Keratinocyte (primary cell): ENCODE measurements around the gene C1S. TPM values are rescaled to one million over a fixed set of nuclear protein-coding genes. Genes with fewer than 3 reads are reported as not detected.
"Not testable (repeated sequence)": the region's sequence is repeated elsewhere in the genome, so short reads cannot be mapped to it uniquely, and the experiment has no call there.

Source experiments
- DNase-seq: peaks from one replicate; pipeline ENCODE4 v3.0.0-alpha.2; 2011; ENCODE audit warnings: low read depth, missing footprints, low spot score
- FAIRE-seq: peaks from 2 replicates; lab custom pipeline; 2011; peaks lifted over from hg19 to GRCh38; lab: Jason Lieb, UNC
- H2AFZ ChIP-seq: 2 replicates; pipeline ENCODE4 v1.6.0; 2012; ENCODE audit warnings: low read length, control low read depth, inconsistent platforms; ENCODE audit not compliant: control insufficient read depth
- H3K27ac ChIP-seq: 2 replicates; pipeline ENCODE4 v1.5.1; 2011; ENCODE audit warnings: low read length; ENCODE audit not compliant: control insufficient read depth, insufficient read depth
- H3K27me3 ChIP-seq: 3 replicates; pipeline ENCODE4 v1.6.0; 2011; ENCODE audit warnings: low read length; ENCODE audit not compliant: control insufficient read depth, insufficient read depth; ENCODE audit errors: extremely low read depth
- H3K36me3 ChIP-seq, 2 experiments: 2 replicates in 1 of 2; 3 replicates in 1 of 2; pipeline ENCODE4 v1.5.1; 2011; ENCODE audit warnings: low read length in 2 of 2, mild to moderate bottlenecking in 1 of 2; ENCODE audit not compliant: control insufficient read depth in 2 of 2, insufficient read depth in 2 of 2; ENCODE audit errors: extremely low read depth in 1 of 2
- H3K4me1 ChIP-seq: 3 replicates; pipeline ENCODE4 v1.5.1; 2011; ENCODE audit warnings: low read length; ENCODE audit not compliant: control insufficient read depth, insufficient read depth; ENCODE audit errors: extremely low read depth
- H3K4me2 ChIP-seq: 3 replicates; pipeline ENCODE4 v1.6.0; 2011; ENCODE audit warnings: low read depth, low read length; ENCODE audit not compliant: control insufficient read depth, insufficient read depth; ENCODE audit errors: extremely low read depth
- H3K4me3 ChIP-seq, 3 experiments: fragments of 200-600 bp in 1 of 3; sonication (generic) in 1 of 3; 2 replicates in 2 of 3; 3 replicates in 1 of 3; pipeline ENCODE4 v1.5.1; 2011 to 2016; ENCODE audit warnings: low read length in 3 of 3, mild to moderate bottlenecking in 3 of 3, control low read depth in 2 of 3, inconsistent platforms in 1 of 3, low read depth in 1 of 3, mixed read lengths in 1 of 3, mixed run types in 1 of 3, moderate library complexity in 1 of 3; ENCODE audit not compliant: control insufficient read depth in 2 of 3, insufficient read depth in 2 of 3; ENCODE audit errors: extremely low read depth in 1 of 3
- H3K79me2 ChIP-seq: 2 replicates; pipeline ENCODE4 v1.6.0; 2012; ENCODE audit warnings: low read length; ENCODE audit not compliant: control insufficient read depth, insufficient read depth
- H3K9ac ChIP-seq: 3 replicates; pipeline ENCODE4 v1.6.0; 2011; ENCODE audit warnings: low read length; ENCODE audit not compliant: control insufficient read depth, insufficient read depth; ENCODE audit errors: extremely low read depth
- H3K9me1 ChIP-seq: 3 replicates; pipeline ENCODE4 v1.6.0; 2011; ENCODE audit warnings: low read length; ENCODE audit not compliant: control insufficient read depth, insufficient read depth; ENCODE audit errors: extremely low read depth
- H3K9me3 ChIP-seq: 2 replicates; pipeline ENCODE4 v1.5.1; 2012; ENCODE audit warnings: low read depth, low read length; ENCODE audit not compliant: control insufficient read depth
- H4K20me1 ChIP-seq: 3 replicates; pipeline ENCODE4 v1.6.0; 2011; ENCODE audit warnings: low read length; ENCODE audit not compliant: control insufficient read depth, insufficient read depth; ENCODE audit errors: extremely low read depth
- EZH2 ChIP-seq: IDR thresholded peaks from one replicate; pipeline ENCODE4 v1.6.1; 2012; ENCODE audit warnings: inconsistent platforms, mild to moderate bottlenecking, low read length, moderate library complexity
- dilution Hi-C: fragments of 300-500 bp; cut with MboI; formaldehyde crosslinking; loops from one replicate; pipeline ENCODE4 v1.7.0; 2020; ENCODE audit warnings: low sequenced_read_pairs; ENCODE audit not compliant: extremely low pct_ligation_motif_present
- polyA minus RNA-seq, 3 experiments: library from RNA; depleted of rRNA, polyadenylated mRNA; stranded (reverse); fragments of >200 nt; gene quantifications; 1 replicate in 1 of 3; 2 replicates in 1 of 3; 3 replicates in 1 of 3; pipeline ENCODE4 v1.2.3, GENCODE V29; 2011
- polyA plus RNA-seq, 5 experiments: library from polyadenylated mRNA; depleted of rRNA in 3 of 5; stranded (reverse) in 3 of 5; stranded (forward) in 1 of 5; unstranded in 1 of 5; fragments of >200 nt; gene quantifications; 1 replicate in 1 of 5; 2 replicates in 3 of 5; 3 replicates in 1 of 5; pipeline versions ENCODE4 v1.2.1 to v1.2.3, GENCODE V29; 2011 to 2012; ENCODE audit warnings: missing spikeins in 2 of 5, low read depth in 1 of 5, low replicate concordance in 1 of 5
- TF ChIP-seq, protein P1 (sequence below), 3 experiments: IDR thresholded peaks in 1 of 3; conservative IDR thresholded peaks in 1 of 3; optimal IDR thresholded peaks in 1 of 3; 2 replicates in 2 of 3; 3 replicates in 1 of 3; pipeline versions ENCODE3 to v1.5.1; 2011; ENCODE audit warnings: low read length in 3 of 3, mild to moderate bottlenecking in 3 of 3, moderate library complexity in 2 of 3, control low read depth in 1 of 3, inconsistent platforms in 1 of 3; ENCODE audit not compliant: insufficient read depth in 2 of 3; ENCODE audit errors: extremely low read depth in 1 of 3

C1S gene
- polyA plus RNA-seq (1.9 to 6.0 TPM (median 2.6 TPM) in 3 replicates), polyA minus RNA-seq (1.1 to 4.4 TPM (median 3.7 TPM) in 3 replicates)
- 1.1 TPM for polyA plus RNA-seq (2011; ENCODE audit: low read depth)
- polyA plus RNA-seq (2011; cell fraction: cytosol; rRNA removed): 0.62 and 0.90 TPM in 2 replicates
- polyA plus RNA-seq (2011; cell fraction: nucleus; rRNA removed): 6.7 and 6.9 TPM in 2 replicates
- polyA plus RNA-seq (2012; ENCODE audit: low replicate concordance): 1.3 and 2.4 TPM in 2 replicates
- polyA minus RNA-seq (2011; cell fraction: cytosol; rRNA and poly(A)+ RNA removed): 3.3 TPM
- 4.6 and 6.1 TPM in 2 replicates for polyA minus RNA-seq (2011; cell fraction: nucleus; rRNA and poly(A)+ RNA removed)

DNA sequence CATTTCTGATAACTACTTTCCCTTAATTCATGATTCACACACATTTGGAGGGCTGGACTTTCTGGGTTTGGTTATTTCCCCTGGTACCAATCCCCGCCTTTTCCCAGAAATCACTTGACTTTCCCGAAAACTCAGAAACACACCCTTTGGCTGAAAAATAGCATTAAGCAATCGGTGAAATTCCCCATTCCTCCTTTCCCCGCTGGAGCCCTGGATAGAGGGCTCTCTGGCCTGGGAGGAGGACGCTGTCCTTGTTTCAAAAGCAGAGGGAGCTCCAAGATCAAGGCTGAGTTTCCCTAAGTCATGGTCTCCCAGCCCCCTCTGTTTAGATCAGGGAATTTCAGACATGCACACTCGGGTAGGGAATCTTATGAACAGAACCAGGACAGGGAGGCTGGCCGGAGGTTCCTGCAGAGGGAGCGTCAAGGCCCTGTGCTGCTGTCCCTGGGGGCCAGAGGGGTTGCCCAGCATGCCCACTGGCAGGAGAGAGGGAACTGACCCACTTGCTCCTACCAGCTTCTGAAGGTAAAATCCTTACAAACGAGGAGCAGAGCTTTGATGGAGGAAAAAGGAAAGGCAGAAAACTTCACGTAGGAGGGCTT is at the start of gene C1S:
C1S (plus strand) TSS at position 366 of the 602 bp plus-strand sequence. CDS start 1,195 bp downstream, outside the sequence.
- no peaks in the 10 kb centered on the region for H3K36me3 ChIP-seq
- peak; percentile 75 for FAIRE-seq
- H3K27ac ChIP-seq: no peak within 1 kb of the TSS
- no peaks in the 10 kb centered on the region for H3K27me3 ChIP-seq
- H3K4me2 ChIP-seq: peak within 1 kb of the TSS; percentile 39
- TF ChIP-seq EZH2: no peak
- TF ChIP-seq, protein P1, sequence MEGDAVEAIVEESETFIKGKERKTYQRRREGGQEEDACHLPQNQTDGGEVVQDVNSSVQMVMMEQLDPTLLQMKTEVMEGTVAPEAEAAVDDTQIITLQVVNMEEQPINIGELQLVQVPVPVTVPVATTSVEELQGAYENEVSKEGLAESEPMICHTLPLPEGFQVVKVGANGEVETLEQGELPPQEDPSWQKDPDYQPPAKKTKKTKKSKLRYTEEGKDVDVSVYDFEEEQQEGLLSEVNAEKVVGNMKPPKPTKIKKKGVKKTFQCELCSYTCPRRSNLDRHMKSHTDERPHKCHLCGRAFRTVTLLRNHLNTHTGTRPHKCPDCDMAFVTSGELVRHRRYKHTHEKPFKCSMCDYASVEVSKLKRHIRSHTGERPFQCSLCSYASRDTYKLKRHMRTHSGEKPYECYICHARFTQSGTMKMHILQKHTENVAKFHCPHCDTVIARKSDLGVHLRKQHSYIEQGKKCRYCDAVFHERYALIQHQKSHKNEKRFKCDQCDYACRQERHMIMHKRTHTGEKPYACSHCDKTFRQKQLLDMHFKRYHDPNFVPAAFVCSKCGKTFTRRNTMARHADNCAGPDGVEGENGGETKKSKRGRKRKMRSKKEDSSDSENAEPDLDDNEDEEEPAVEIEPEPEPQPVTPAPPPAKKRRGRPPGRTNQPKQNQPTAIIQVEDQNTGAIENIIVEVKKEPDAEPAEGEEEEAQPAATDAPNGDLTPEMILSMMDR (optimal IDR thresholded peaks at IDR 0.05 in 1 of 3, IDR thresholded peaks at IDR 0.05 in 1 of 3, conservative IDR thresholded peaks at IDR 0.05 in 1 of 3; ENCODE audit: extremely low read depth in 1 of 3, insufficient read depth in 2 of 3, low read length in 3 of 3): peak; percentile 77 to 90 (median 83)
- H3K9me1 ChIP-seq: no peaks in the 10 kb centered on the region
- DNase-seq: no peak
- H3K79me2 ChIP-seq: no peaks in the 10 kb centered on the region
- H3K4me1 ChIP-seq: peaks cover 5% of the 10 kb centered on the region
- H3K9ac ChIP-seq: peak within 1 kb of the TSS; percentile 45
- no peaks in the 10 kb centered on the region for H3K9me3 ChIP-seq
- no peak within 1 kb of the TSS for H3K4me3 ChIP-seq
- no peaks in the 10 kb centered on the region for H4K20me1 ChIP-seq
- dilution Hi-C loops: no loop called here
- peak within 1 kb of the TSS; percentile 0 for H2AFZ ChIP-seq

DNA sequence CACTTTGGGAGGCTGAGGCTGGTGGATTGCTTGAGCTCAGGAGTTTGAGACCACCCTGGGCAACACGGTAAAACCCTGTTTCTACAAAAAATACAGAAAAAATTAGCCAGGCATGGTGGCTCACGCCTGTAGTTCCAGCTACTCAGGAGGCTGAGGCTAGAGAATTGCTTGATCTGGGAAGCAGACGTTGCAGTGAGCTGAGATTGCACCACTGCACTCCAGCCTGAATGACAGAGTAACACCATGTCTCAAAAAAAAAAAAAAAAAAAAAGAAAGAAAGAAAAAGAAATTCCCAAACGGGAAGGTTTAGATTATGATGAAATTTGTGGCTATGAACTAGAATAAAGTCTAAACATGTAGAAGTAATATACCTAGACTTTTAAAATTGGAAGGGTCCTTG is 49.1 kb upstream of the C1S start:
- dilution Hi-C loops, H3K9ac ChIP-seq, H3K36me3 ChIP-seq, H3K9me1 ChIP-seq, FAIRE-seq, H3K9me3 ChIP-seq, H3K4me2 ChIP-seq, H3K4me3 ChIP-seq, DNase-seq, H3K27ac ChIP-seq, H2AFZ ChIP-seq, H4K20me1 ChIP-seq, H3K4me1 ChIP-seq, H3K27me3 ChIP-seq: not testable (repeated sequence)
- H3K79me2 ChIP-seq: peaks cover 10% of the 10 kb centered on the region
